Tibial nerve (tissue), 3 donors: ENCODE data around the gene TTL.

Experiments used
- CTCF ChIP-seq, 5 experiments: fragments of 200-600 bp in 3 of 5; fragments of 450-650 bp in 2 of 5; sonication (generic) in 3 of 5; IDR thresholded peaks; one replicate each; pipeline ENCODE4 v1.5.1; 2016 to 2019; ENCODE audit warnings: antibody characterized with exemption in 5 of 5, mild to moderate bottlenecking in 3 of 5, moderate library complexity in 2 of 5
- POLR2A ChIP-seq, 2 donors: fragments of 450-650 bp; IDR thresholded peaks; one replicate each; pipeline ENCODE4 v1.6.1; 2017; ENCODE audit warnings: antibody characterized with exemption in 2 of 2, mild to moderate bottlenecking in 2 of 2, moderate library complexity in 2 of 2

- TF ChIP-seq CTCF (IDR thresholded peaks at IDR 0.05) = no peak
- no peak for TF ChIP-seq POLR2A (IDR thresholded peaks at IDR 0.05)
These were observed 97.3 kb downstream of the TTL start for GRCh38 chr2:112579241-112579640.
